H1 (cell line): ENCODE results near the gene PLA2G15.

ENCODE experiments used
- EGR1 ChIP-seq: IDR thresholded peaks from 2 replicates; pipeline ENCODE4 v1.6.1; 2011; ENCODE audit warnings: low read depth, low read length, borderline replicate concordance
- EZH2 ChIP-seq: fragments of 200-600 bp; sonication (generic); IDR thresholded peaks from 2 replicates; pipeline ENCODE4 v1.7.1; 2012; ENCODE audit warnings: low read depth, mild to moderate bottlenecking, moderate library complexity, low read length, inconsistent platforms; ENCODE audit not compliant: severe bottlenecking
- POLR2A ChIP-seq, 2 experiments: IDR thresholded peaks; 1 replicate in 1 of 2; 2 replicates in 1 of 2; pipeline ENCODE4 v1.6.1; 2011; ENCODE audit warnings: low read depth in 2 of 2, low read length in 2 of 2, mild to moderate bottlenecking in 2 of 2; ENCODE audit errors: control extremely low read depth in 1 of 2
- USF2 ChIP-seq: IDR thresholded peaks from 2 replicates; pipeline ENCODE4 v1.6.1; 2011; ENCODE audit warnings: low read length, improper control_type of control experiment
- ZNF274 ChIP-seq: IDR thresholded peaks from 2 replicates; pipeline ENCODE4 v1.7.0; 2012; ENCODE audit warnings: low read length, borderline replicate concordance; ENCODE audit errors: extremely low read depth

- TF ChIP-seq EZH2 (no peak), EGR1 (no peak), USF2 (no peak), ZNF274 (no peak), POLR2A (IDR thresholded peaks at IDR 0.05; ENCODE audit: control extremely low read depth in 1 of 2, low read depth in 2 of 2, low read length in 2 of 2) (no peak)
Observed at GRCh38 chr16:68214726-68215125, 30.4 kb upstream of the PLA2G15 start.
